Neural cell (in vitro differentiated cells): Measurements from ENCODE around the gene PPFIA1. TPM values are rescaled to one million over a fixed set of nuclear protein-coding genes. Genes with fewer than 3 reads are reported as not detected.

Experiments used
- H2AFZ ChIP-seq: fragments of 200-600, 300-800 bp; sonication (generic), shearing (Covaris generic); 2 replicates; pipeline ENCODE4 v1.6.0; 2014; ENCODE audit warnings: low read depth, mild to moderate bottlenecking, antibody characterized with exemption, low read length, moderate library complexity
- H3F3A ChIP-seq: fragments of 200-600 bp; shearing (Covaris generic); 2 replicates; pipeline ENCODE4 v1.6.1; 2016; ENCODE audit warnings: mild to moderate bottlenecking, moderate library complexity, mixed read lengths, antibody characterized with exemption, low read length; ENCODE audit not compliant: insufficient read depth, poor library complexity, severe bottlenecking
- H3K27ac ChIP-seq: fragments of 200-600, 300-800 bp; sonication (generic), shearing (Covaris generic); 2 replicates; pipeline ENCODE4 v1.5.1; 2014; ENCODE audit warnings: mild to moderate bottlenecking, low read length, moderate library complexity
- H3K27me3 ChIP-seq: fragments of 300-800, 200-600 bp; sonication (generic), shearing (Covaris generic); 2 replicates; pipeline ENCODE4 v1.6.0; 2014; ENCODE audit warnings: mild to moderate bottlenecking, low read depth, low read length, moderate library complexity; ENCODE audit not compliant: insufficient read depth
- H3K36me3 ChIP-seq: fragments of 300-800, 200-600 bp; sonication (generic), shearing (Covaris generic); 2 replicates; pipeline ENCODE4 v1.5.1; 2014; ENCODE audit warnings: mild to moderate bottlenecking, antibody characterized with exemption, low read length, moderate library complexity; ENCODE audit not compliant: insufficient read depth
- H3K4me2 ChIP-seq: fragments of 300-800, 200-600 bp; sonication (generic), shearing (Covaris generic); 2 replicates; pipeline ENCODE4 v1.6.0; 2014; ENCODE audit warnings: mild to moderate bottlenecking, low read length
- H3K4me3 ChIP-seq: fragments of 300-800, 200-600 bp; sonication (generic), shearing (Covaris generic); 2 replicates; pipeline ENCODE4 v1.5.1; 2014; ENCODE audit warnings: mild to moderate bottlenecking, low read length, moderate library complexity
- H3K79me2 ChIP-seq: fragments of 200-600 bp; shearing (Covaris generic); replicated peaks from 2 replicates; pipeline ENCODE4 v1.6.0; 2014; ENCODE audit warnings: mild to moderate bottlenecking, low read length, moderate library complexity; ENCODE audit not compliant: insufficient read depth
- H3K9ac ChIP-seq: fragments of 300-800, 200-600 bp; sonication (generic), shearing (Covaris generic); 2 replicates; pipeline ENCODE4 v1.6.1; 2016; ENCODE audit warnings: mild to moderate bottlenecking, low read length, mixed read lengths
- H3K9me2 ChIP-seq: fragments of 200-600 bp; shearing (Covaris generic); 2 replicates; pipeline ENCODE4 v1.6.1; 2016; ENCODE audit warnings: mild to moderate bottlenecking, low read length, mixed read lengths; ENCODE audit not compliant: insufficient read depth
- H3K9me3 ChIP-seq: fragments of 200-600, 300-800 bp; sonication (generic), shearing (Covaris generic); 2 replicates; pipeline ENCODE4 v1.6.1; 2016; ENCODE audit warnings: mild to moderate bottlenecking, mixed run types, low read length, moderate library complexity, mixed read lengths
- H4K20me1 ChIP-seq: fragments of 200-600 bp; shearing (Covaris generic); 2 replicates; pipeline ENCODE4 v1.6.1; 2016; ENCODE audit warnings: mild to moderate bottlenecking, mixed run types; ENCODE audit not compliant: insufficient read depth
- CTCF ChIP-seq: fragments of 450-650 bp; IDR thresholded peaks from 2 replicates; pipeline ENCODE4 v1.5.1; 2014; ENCODE audit warnings: antibody characterized with exemption, mild to moderate bottlenecking, moderate library complexity; ENCODE audit not compliant: poor library complexity, severe bottlenecking
- EP300 ChIP-seq: fragments of 450-650 bp; conservative IDR thresholded peaks from 2 replicates; pipeline ENCODE4 v1.6.1; 2014; ENCODE audit warnings: antibody characterized with exemption, mild to moderate bottlenecking, moderate library complexity; ENCODE audit not compliant: poor library complexity, severe bottlenecking
- EZH2 ChIP-seq: fragments of 200-600, 300-800 bp; shearing (Covaris generic), sonication (generic); IDR thresholded peaks from 2 replicates; pipeline ENCODE4 v1.6.1; 2014; ENCODE audit warnings: antibody characterized with exemption, low read length, borderline replicate concordance, mild to moderate bottlenecking; ENCODE audit not compliant: insufficient read depth, poor library complexity, severe bottlenecking
- MXI1 ChIP-seq: fragments of 450-650 bp; conservative IDR thresholded peaks from 2 replicates; pipeline ENCODE4 v1.6.1; 2014; ENCODE audit warnings: antibody characterized with exemption, mild to moderate bottlenecking; ENCODE audit not compliant: poor library complexity, severe bottlenecking
- POLR2AphosphoS5 ChIP-seq: IDR thresholded peaks from 2 replicates; pipeline ENCODE4 v1.6.1; 2012
- RAD21 ChIP-seq: fragments of 450-650 bp; conservative IDR thresholded peaks from 2 replicates; pipeline ENCODE4 v1.6.1; 2014; ENCODE audit warnings: antibody characterized with exemption, mild to moderate bottlenecking, moderate library complexity
- REST ChIP-seq: IDR thresholded peaks from 2 replicates; pipeline ENCODE4 v1.6.1; 2012; ENCODE audit warnings: borderline replicate concordance
- SMC3 ChIP-seq: fragments of 450-650 bp; conservative IDR thresholded peaks from 2 replicates; pipeline ENCODE4 v1.6.1; 2014; ENCODE audit warnings: antibody characterized with exemption, mild to moderate bottlenecking, moderate library complexity; ENCODE audit not compliant: poor library complexity
- TAF1 ChIP-seq: IDR thresholded peaks from 2 replicates; pipeline ENCODE4 v1.6.1; 2012; ENCODE audit warnings: low read depth
- polyA plus RNA-seq: library from polyadenylated mRNA; depleted of rRNA; stranded (reverse); fragments of >200 nt; gene quantifications from 2 replicates; pipeline ENCODE4 v1.2.3, GENCODE V29; 2014

The PPFIA1 gene
- polyA plus RNA-seq, 1 donor from 2014 or later = 48.9 TPM

GRCh38 chr11:70339066-70339465 is 68.6 kb downstream of the PPFIA1 start:
- Histone ChIP-seq H3K9me3 (no peaks in the 10 kb centered on the region), H2AFZ (no peak overlapping the region), H3K36me3 (peaks cover 19% of the 10 kb centered on the region), H3K27ac (no peak overlapping the region), H3K4me2 (no peak overlapping the region), H3F3A (no peaks in the 10 kb centered on the region), H3K4me3 (no peak overlapping the region), H3K27me3 (no peaks in the 10 kb centered on the region), H3K9ac (no peak overlapping the region), H4K20me1 (no peaks in the 10 kb centered on the region), H3K9me2 (no peaks in the 10 kb centered on the region), H3K79me2 (no peaks in the 10 kb centered on the region)
- no peak for TF ChIP-seq EP300
- TF ChIP-seq REST = no peak
- TF ChIP-seq CTCF = no peak
- TF ChIP-seq EZH2 = no peak
- no peak for TF ChIP-seq SMC3
- TF ChIP-seq MXI1 = no peak
- TF ChIP-seq TAF1 = no peak
- TF ChIP-seq POLR2AphosphoS5 = no peak
- no peak for TF ChIP-seq RAD21

GRCh38 chr11:70341881-70342429 is 71.5 kb downstream of the PPFIA1 start:
- H3K9ac ChIP-seq = no peak overlapping the region
- H3K27me3 ChIP-seq = no peaks in the 10 kb centered on the region
- no peak overlapping the region for H3K4me2 ChIP-seq
- no peak overlapping the region for H3K27ac ChIP-seq
- no peak overlapping the region for H3K4me3 ChIP-seq
- H3K9me3 ChIP-seq = no peaks in the 10 kb centered on the region
- no peaks in the 10 kb centered on the region for H4K20me1 ChIP-seq
- H3F3A ChIP-seq = no peaks in the 10 kb centered on the region
- no peak overlapping the region for H2AFZ ChIP-seq
- no peak for TF ChIP-seq EZH2
- no peaks in the 10 kb centered on the region for H3K9me2 ChIP-seq
- H3K36me3 ChIP-seq = peaks cover 12% of the 10 kb centered on the region
- H3K79me2 ChIP-seq = no peaks in the 10 kb centered on the region

GRCh38 chr11:70343636-70344035 is 73.1 kb downstream of the PPFIA1 start:
- Histone ChIP-seq H3K9me2 (no peaks in the 10 kb centered on the region), H3K4me3 (no peak overlapping the region), H3K9me3 (no peaks in the 10 kb centered on the region), H3K27ac (no peak overlapping the region), H4K20me1 (no peaks in the 10 kb centered on the region), H3K27me3 (no peaks in the 10 kb centered on the region), H3K4me2 (no peak overlapping the region), H3K79me2 (no peaks in the 10 kb centered on the region), H3F3A (no peaks in the 10 kb centered on the region), H3K36me3 (peaks cover 12% of the 10 kb centered on the region), H2AFZ (no peak overlapping the region), H3K9ac (no peak overlapping the region)
- TF ChIP-seq RAD21 = no peak
- TF ChIP-seq TAF1 = no peak
